ENCODE data around the gene CEP112. TPM values are rescaled to one million over a fixed set of nuclear protein-coding genes. Genes with fewer than 3 reads are reported as not detected.

The CEP112 gene
- total RNA-seq, 4 donors from 2014 or later = 18.9 to 51.8 (median 29.6) TPM

DNA sequence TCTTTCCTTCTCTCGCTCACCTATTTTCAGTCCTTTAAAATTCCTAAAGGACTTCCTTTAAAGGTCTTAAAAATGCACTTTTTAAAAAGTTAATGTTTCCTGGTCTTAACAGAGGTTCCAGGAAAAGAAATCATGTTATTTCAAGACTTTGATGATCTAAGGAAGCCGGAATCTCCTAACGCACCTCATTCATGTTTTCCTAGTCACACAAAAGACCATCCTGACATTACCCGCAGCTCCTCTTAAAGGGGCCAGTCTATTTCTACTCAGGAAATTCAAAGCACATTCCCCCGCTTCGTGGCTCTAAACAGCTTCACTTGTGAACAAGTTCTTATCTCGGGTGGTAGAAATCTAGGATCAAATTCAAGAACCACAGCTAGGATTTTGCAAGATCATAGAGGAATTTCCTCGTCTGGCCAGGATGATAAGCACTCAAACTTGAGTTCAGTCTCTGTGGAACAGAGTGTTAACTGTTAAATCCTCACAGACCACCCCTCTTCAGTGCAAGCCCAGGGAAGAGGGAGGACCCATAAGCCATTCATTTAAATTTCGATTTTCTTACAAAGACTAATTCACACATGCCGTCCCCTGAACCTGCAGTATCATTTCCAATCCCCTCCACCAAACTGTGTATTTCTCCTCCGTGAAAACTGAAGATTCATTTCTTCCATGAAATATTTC lies 493.4 kb downstream of the CEP112 start:
- TF ChIP-seq, protein P1, sequence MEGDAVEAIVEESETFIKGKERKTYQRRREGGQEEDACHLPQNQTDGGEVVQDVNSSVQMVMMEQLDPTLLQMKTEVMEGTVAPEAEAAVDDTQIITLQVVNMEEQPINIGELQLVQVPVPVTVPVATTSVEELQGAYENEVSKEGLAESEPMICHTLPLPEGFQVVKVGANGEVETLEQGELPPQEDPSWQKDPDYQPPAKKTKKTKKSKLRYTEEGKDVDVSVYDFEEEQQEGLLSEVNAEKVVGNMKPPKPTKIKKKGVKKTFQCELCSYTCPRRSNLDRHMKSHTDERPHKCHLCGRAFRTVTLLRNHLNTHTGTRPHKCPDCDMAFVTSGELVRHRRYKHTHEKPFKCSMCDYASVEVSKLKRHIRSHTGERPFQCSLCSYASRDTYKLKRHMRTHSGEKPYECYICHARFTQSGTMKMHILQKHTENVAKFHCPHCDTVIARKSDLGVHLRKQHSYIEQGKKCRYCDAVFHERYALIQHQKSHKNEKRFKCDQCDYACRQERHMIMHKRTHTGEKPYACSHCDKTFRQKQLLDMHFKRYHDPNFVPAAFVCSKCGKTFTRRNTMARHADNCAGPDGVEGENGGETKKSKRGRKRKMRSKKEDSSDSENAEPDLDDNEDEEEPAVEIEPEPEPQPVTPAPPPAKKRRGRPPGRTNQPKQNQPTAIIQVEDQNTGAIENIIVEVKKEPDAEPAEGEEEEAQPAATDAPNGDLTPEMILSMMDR (IDR thresholded peaks at IDR 0.05; ENCODE audit: low read depth) = no peak

GRCh38 chr17:65697661-65698060 lies 494.3 kb downstream of the CEP112 start:
- TF ChIP-seq, protein P1 (IDR thresholded peaks at IDR 0.05; ENCODE audit: low read depth) = no peak

- TF ChIP-seq, protein P1 (IDR thresholded peaks at IDR 0.05; ENCODE audit: low read depth) = no peak
Observed at GRCh38 chr17:65696739-65697394, 495.1 kb downstream of the CEP112 start.

- TF ChIP-seq, protein P1 (IDR thresholded peaks at IDR 0.05; ENCODE audit: low read depth) = no peak
Observed at GRCh38 chr17:65694601-65695000, 497.3 kb downstream of the CEP112 start.

GRCh38 chr17:65690626-65691310 lies 501.2 kb downstream of the CEP112 start:
- TF ChIP-seq, protein P1 (IDR thresholded peaks at IDR 0.05; ENCODE audit: low read depth) = no peak

GRCh38 chr17:65688307-65688706 lies 503.6 kb downstream of the CEP112 start:
- TF ChIP-seq, protein P1 (IDR thresholded peaks at IDR 0.05; ENCODE audit: low read depth) = no peak

- TF ChIP-seq, protein P1 (IDR thresholded peaks at IDR 0.05; ENCODE audit: low read depth) = no peak
Observed at GRCh38 chr17:65685110-65685509, 506.8 kb downstream of the CEP112 start.
